GM23338 (cell line): Measurements from ENCODE around the gene NAT14.
"Not testable (repeated sequence)": the region's sequence is repeated elsewhere in the genome, so short reads cannot be mapped to it uniquely, and the experiment has no call there.

Experiments used
- CTCF ChIP-seq, 2 experiments: fragments of 200-600 bp in 1 of 2; sonication (generic) in 1 of 2; conservative IDR thresholded peaks; 2 replicates each; pipeline versions ENCODE4 v1.5.1 to v1.6.1; 2016 to 2017; ENCODE audit warnings: antibody characterized with exemption in 2 of 2, low read depth in 2 of 2, mild to moderate bottlenecking in 2 of 2, moderate library complexity in 1 of 2
- EZH2 ChIP-seq: fragments of 200-600 bp; sonication (generic); IDR thresholded peaks from one replicate; pipeline ENCODE4 v1.8.0; 2017; ENCODE audit warnings: antibody characterized with exemption, mild to moderate bottlenecking, low read depth; ENCODE audit not compliant: unreplicated experiment
- POLR2AphosphoS5 ChIP-seq: IDR thresholded peaks from 2 replicates; pipeline ENCODE4 v1.6.1; 2016; ENCODE audit warnings: antibody characterized with exemption, low read depth

GRCh38 chr19:55534280-55534679 is 49.3 kb downstream of the NAT14 start:
- not testable (repeated sequence) for TF ChIP-seq CTCF (conservative IDR thresholded peaks at IDR 0.05; ENCODE audit: low read depth in 2 of 2); EZH2; POLR2AphosphoS5
